AG09309 (cell line): Measurements from ENCODE around the gene AHNAK.

Experiments
- DNase-seq: peaks from one replicate; pipeline ENCODE4 v3.0.0-alpha.2; 2010; ENCODE audit warnings: low read depth
- H3K4me3 ChIP-seq: 2 replicates; pipeline ENCODE4 v1.5.1; 2011; ENCODE audit warnings: mild to moderate bottlenecking, low read depth, low read length, moderate library complexity; ENCODE audit not compliant: control insufficient read depth
- CTCF ChIP-seq: IDR thresholded peaks from 2 replicates; pipeline ENCODE4 v1.5.1; 2011; ENCODE audit warnings: mild to moderate bottlenecking, low read depth, low read length, inconsistent platforms; ENCODE audit not compliant: insufficient read depth, control insufficient read depth; ENCODE audit errors: missing control alignments

The AHNAK gene

DNA sequence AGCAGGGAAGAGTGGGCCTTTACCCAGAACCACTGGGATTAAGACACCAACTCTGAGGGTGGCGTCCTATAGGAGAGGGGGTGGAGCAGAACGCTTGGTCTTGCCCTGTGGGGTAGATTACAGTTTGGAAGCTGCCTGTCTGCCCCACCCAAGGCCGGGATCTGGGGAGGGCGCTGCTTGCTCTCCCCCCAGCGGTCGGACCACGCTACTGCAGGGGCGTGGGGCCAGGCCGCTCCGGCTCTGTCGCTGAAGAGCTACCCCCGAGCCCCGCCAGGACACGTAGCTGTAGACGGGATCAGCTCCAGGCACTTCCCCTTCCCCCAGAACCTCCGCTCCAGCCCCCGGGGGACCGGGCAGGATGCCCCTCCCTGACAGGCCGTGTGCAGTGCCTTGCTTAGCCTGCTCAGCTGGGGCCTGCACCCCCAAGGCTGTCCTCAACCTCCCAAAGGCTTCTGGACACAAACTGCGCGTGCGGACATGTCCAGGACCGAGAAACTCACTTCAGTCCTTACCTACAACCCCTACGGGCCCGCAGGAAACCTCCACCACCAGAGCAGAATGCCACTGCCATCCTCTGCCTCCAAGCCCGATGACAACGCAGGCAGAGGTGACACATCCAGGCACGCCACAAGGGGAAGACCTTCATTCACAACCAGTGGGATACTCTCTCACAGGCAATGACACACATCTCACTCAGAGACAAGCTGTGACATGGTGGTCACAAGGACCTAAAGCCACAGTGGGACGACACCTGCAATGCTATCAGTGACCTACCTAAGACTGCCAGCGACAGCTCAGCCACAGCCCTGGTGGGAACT is 3.6 kb downstream of the AHNAK start:
- no peak for DNase-seq
- TF ChIP-seq CTCF: peak; percentile 99

DNA sequence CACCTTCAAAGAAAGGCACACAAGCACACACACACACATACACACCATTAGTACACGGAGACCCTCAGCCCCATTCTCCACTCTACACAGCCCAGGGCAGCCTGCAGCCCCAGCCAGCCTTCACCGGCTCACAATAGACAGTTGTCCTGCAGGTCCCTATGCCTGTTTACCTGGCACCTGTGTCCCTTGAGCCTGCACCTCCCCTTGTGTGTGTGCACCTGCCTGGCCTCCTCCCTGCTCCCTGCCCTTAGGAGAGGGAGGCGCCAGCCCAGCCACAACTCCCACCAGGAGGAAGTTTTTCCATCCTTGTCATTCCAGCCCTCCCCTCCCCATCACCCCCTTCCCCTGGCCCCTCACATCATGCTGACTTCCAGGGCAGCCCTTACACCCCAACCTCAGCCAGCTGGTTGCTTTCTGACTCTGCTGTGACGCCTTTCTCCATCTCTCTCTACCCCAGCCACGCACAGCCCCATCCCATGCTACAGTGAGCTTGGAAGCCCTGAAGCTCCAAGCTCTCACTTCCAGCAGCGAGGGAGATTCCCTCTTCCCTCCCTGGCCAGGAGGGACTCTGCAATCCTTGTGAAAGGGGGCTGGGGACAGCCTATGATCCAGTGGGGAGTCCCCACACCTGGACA is 4.4 kb downstream of the AHNAK start:
- peak overlapping the region; percentile 98 for H3K4me3 ChIP-seq
- no peak for DNase-seq
- TF ChIP-seq CTCF: no peak

More for the DNA sequence above, 3.6 kb downstream of the AHNAK start:
- H3K4me3 ChIP-seq: peak overlapping the region; percentile 98

- no peak for DNase-seq
- no peak for TF ChIP-seq CTCF
- H3K4me3 ChIP-seq: peak overlapping the region; percentile 25
These were observed 5.6 kb downstream of the AHNAK start for GRCh38 chr11:62540804-62541701.

DNA sequence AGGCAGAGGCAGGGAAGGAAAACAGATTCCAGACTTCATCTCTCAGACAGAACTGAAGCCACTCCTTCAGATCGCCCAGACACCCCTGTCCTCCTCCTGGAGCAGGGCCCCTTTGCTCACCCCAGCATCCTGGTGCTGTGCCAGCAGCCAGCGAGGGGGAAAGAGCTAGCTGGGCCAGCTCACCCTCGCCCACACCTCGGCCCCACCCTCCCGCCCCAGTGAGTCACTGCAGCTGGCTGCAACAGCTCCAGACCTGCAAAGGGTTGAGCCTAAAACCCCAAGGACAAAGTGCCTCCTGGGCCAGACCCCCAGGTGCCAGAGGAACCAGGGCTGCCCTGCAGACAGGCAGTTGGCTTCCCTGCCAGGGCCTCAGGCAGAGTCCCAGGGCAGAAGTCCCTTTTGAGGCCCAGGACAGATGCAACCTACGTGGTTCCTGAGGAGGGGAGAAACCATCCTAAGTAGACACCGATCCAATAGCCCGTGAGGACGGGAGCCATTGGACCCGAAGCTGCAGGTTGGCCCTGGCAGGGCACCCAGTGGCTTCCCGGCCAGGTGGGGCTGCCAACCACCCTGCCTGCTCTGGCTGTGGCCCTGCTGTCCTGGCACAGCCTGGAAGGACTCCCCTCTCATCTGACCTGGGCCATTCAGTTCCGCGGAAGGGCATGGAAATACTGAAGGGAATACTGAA is 7.2 kb downstream of the AHNAK start:
- H3K4me3 ChIP-seq: peak overlapping the region; percentile 24
- peak; percentile 74 for DNase-seq
- no peak for TF ChIP-seq CTCF

DNA sequence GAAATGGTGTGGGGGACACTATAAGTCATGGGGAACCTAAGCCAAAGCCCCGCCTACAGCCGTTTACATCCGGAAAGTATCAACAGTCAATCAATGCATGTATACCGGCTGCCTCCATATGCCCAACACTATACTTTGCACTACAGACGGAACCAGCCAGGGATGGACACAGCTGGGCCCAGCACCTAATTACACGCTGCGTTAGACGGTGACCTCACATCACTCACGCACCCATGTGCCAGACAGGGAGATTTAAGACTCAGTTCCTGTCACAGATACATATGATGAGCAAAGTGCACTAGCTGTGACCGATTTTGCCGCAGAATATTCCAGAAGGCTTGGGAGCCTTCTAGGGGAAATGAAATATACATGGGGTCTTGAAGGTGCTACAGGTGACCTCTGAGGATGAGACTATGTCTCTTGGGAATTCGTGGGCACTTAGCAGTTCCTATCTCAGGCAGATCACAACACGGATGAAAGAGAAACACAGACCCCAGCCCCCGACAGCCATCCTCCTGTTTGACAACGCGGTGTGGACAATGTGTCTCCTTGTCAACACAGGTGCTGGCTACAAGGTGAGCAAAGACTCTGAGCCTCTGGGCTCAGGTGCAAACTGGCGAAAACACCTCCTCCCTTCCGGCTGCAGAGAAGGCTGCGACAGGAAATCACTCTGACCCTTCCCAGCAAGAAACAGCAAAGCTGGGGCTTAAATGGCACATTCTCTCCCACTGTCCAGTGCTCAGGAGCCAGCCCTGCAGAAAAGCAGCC is 8.0 kb downstream of the AHNAK start:
- no peak for DNase-seq
- no peak for TF ChIP-seq CTCF
- peak overlapping the region; percentile 24 for H3K4me3 ChIP-seq
